Glutamatergic neuron (in vitro differentiated cells): ENCODE data around the gene LRRN1. TPM values are rescaled to one million over a fixed set of nuclear protein-coding genes. Genes with fewer than 3 reads are reported as not detected.

Experiments used
- DNase-seq: peaks from one replicate; pipeline ENCODE4 v3.0.0; 2022
- H3K27ac Mint-ChIP-seq: one replicate; pipeline ENCODE4 v1.8.0; 2020; ENCODE audit warnings: mild to moderate bottlenecking, mixed read lengths, inconsistent platforms; ENCODE audit not compliant: unreplicated experiment
- H3K27me3 Mint-ChIP-seq: one replicate; pipeline ENCODE4 v1.8.0; 2020; ENCODE audit warnings: mild to moderate bottlenecking, moderate library complexity, mixed read lengths, inconsistent platforms; ENCODE audit not compliant: unreplicated experiment
- H3K36me3 Mint-ChIP-seq: one replicate; pipeline ENCODE4 v1.8.0; 2020; ENCODE audit warnings: mild to moderate bottlenecking, mixed read lengths, inconsistent platforms; ENCODE audit not compliant: unreplicated experiment
- H3K4me1 Mint-ChIP-seq: one replicate; pipeline ENCODE4 v1.8.0; 2020; ENCODE audit warnings: mild to moderate bottlenecking, low read depth, mixed read lengths, inconsistent platforms; ENCODE audit not compliant: unreplicated experiment
- H3K4me3 Mint-ChIP-seq: one replicate; pipeline ENCODE4 v1.8.0; 2020; ENCODE audit warnings: mild to moderate bottlenecking, mixed read lengths, inconsistent platforms; ENCODE audit not compliant: unreplicated experiment
- H3K9me3 Mint-ChIP-seq: one replicate; pipeline ENCODE4 v1.8.0; 2020; ENCODE audit warnings: mild to moderate bottlenecking, moderate library complexity, mixed read lengths, inconsistent platforms; ENCODE audit not compliant: unreplicated experiment
- CTCF ChIP-seq: fragments of 200-600 bp; sonication (generic); IDR thresholded peaks from one replicate; pipeline ENCODE4 v1.5.0; 2021; ENCODE audit not compliant: partially characterized antibody, unreplicated experiment
- total RNA-seq: library from RNA; stranded (reverse); fragmentation: NEBNext Ultra II Directional; extraction: Animal tissue kit (Norgen Biotek cat#: 25700); gene quantifications from one replicate; pipeline ENCODE4 v1.2.1, GENCODE V29; 2021; ENCODE audit not compliant: unreplicated experiment

Gene LRRN1
- total RNA-seq, 1 donor from 2014 or later: 127 TPM

GRCh38 chr3:3798631-3799113 lies 559 bp upstream of the LRRN1 start:
- Mint-ChIP-seq H3K9me3 (peaks cover 19% of the 10 kb centered on the region), H3K27me3 (peaks cover 14% of the 10 kb centered on the region), H3K4me3 (peak overlapping the region; percentile 87), H3K36me3 (peaks cover 10% of the 10 kb centered on the region), H3K4me1 (peaks cover 20% of the 10 kb centered on the region), H3K27ac (peak overlapping the region; percentile 99)
- no peak for TF ChIP-seq CTCF
- DNase-seq: peak; percentile 56

DNA sequence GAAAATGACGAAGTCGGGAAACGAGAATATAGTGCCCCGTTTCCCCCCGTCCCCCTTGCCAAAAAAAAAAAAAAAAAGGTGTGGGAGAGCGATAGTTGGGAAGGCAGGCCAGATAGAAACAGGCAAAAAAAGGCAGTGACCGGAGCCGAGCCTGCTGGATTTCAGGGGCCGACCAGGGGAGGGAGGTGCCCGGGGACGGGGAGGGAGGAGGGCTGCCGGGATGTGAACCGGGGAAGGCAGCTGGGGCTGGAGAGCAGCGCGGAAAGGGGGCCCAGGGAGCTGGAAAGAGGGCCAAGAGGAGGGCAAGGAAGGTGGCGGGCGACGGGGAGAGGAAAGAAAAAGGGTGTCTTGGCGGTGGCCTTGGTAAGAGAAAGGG lies 837 bp downstream of the LRRN1 start:
- Mint-ChIP-seq H3K4me3 (peak overlapping the region; percentile 95), H3K36me3 (peaks cover 10% of the 10 kb centered on the region), H3K9me3 (peaks cover 19% of the 10 kb centered on the region), H3K4me1 (peaks cover 32% of the 10 kb centered on the region), H3K27me3 (peaks cover 14% of the 10 kb centered on the region), H3K27ac (peak overlapping the region; percentile 93)
- TF ChIP-seq CTCF: no peak
- DNase-seq: peak; percentile 67

- peaks cover 14% of the 10 kb centered on the region for H3K27me3 Mint-ChIP-seq
- no peak for TF ChIP-seq CTCF
- H3K4me1 Mint-ChIP-seq: peaks cover 40% of the 10 kb centered on the region
- peak overlapping the region; percentile 94 for H3K27ac Mint-ChIP-seq
- H3K36me3 Mint-ChIP-seq: peaks cover 10% of the 10 kb centered on the region
- peak; percentile 48 for DNase-seq
- H3K9me3 Mint-ChIP-seq: peaks cover 19% of the 10 kb centered on the region
- peak overlapping the region; percentile 95 for H3K4me3 Mint-ChIP-seq
Measured at GRCh38 chr3:3800685-3801493, 1.7 kb downstream of the LRRN1 start.

DNA sequence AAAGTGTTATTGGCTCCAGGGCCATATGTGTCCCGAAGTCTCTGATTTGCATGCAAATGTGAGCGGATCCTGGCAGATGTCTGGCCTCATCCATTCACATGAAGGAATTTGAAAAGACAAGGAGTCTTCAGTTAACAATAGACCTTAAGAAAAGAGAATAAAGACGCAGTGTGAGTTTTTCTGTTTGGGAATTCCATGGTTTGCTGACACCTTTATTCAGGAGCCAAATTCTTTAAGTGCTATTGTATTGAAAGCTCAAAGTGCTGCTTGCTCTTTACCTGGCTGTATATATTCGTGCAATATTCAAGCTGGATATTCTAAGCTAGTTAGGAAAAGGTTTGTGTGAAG lies 2.2 kb downstream of the LRRN1 start:
- peak overlapping the region; percentile 94 for H3K27ac Mint-ChIP-seq
- H3K4me3 Mint-ChIP-seq: peak overlapping the region; percentile 95
- DNase-seq: no peak
- peaks cover 10% of the 10 kb centered on the region for H3K36me3 Mint-ChIP-seq
- TF ChIP-seq CTCF: no peak
- peaks cover 44% of the 10 kb centered on the region for H3K4me1 Mint-ChIP-seq
- peaks cover 19% of the 10 kb centered on the region for H3K9me3 Mint-ChIP-seq
- peaks cover 16% of the 10 kb centered on the region for H3K27me3 Mint-ChIP-seq

- peak overlapping the region; percentile 94 for H3K27ac Mint-ChIP-seq
- peak overlapping the region; percentile 95 for H3K4me3 Mint-ChIP-seq
- TF ChIP-seq CTCF: no peak
- peaks cover 10% of the 10 kb centered on the region for H3K36me3 Mint-ChIP-seq
- H3K9me3 Mint-ChIP-seq: peaks cover 19% of the 10 kb centered on the region
- peaks cover 45% of the 10 kb centered on the region for H3K4me1 Mint-ChIP-seq
- peak; percentile 39 for DNase-seq
- peaks cover 16% of the 10 kb centered on the region for H3K27me3 Mint-ChIP-seq
Measured at GRCh38 chr3:3802046-3802445, 2.8 kb downstream of the LRRN1 start.
